NCI-H69 (cell line): Measurements from ENCODE around the gene SMC6.

Experiments used
- DNase-seq: peaks from one replicate; lab custom pipeline; 2025; lab: John Stamatoyannopoulos, UW

Gene SMC6

DNA sequence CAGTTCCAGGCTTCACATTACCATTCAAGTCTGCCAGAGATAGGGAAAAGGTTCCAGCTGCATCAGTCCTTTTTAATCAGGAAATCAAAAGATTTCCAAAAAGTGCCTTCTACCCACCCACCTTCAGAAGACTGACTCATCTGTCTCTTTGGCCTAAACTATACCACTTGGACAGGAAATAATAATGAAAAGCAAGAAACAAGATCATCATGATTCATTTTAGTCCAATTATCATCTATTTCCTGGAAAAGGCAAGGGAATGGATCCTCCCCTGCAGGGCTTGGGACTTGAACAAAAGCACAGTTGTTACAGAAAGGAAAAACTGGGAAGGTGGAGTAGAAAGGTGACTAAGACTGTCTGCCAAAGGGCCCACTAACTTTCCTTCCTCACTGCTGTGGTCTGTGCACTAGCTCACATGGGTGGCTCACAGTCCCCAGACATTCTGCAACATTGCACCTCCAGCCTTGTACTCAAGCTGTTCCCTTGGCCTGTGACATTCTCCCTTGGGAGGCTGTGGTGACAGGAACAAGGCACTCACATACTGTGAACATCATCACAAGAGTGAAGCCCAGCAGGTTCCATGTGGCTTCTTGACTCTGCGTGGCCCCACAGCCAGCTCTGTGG is 137.8 kb downstream of the SMC6 start:
- no peak for DNase-seq

DNA sequence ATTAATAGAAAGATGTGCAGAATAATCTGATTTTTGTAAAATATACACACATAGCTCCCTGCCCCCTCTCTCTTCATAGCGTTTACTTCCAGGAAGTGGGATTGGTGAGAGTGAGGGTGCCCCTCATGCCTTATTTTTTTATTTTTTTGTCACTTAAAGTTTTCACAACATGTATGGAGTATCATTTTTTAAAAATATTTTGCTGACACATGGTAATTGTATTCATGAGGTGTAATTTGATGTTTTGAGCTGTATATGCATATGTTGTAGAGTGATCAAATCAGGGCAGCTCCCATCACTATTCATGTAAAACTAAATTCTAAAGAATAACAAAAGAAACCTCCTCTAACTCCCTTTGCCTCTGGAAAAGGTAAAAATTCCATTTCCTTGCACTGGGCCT is 138.5 kb downstream of the SMC6 start:
- DNase-seq = no peak

DNA sequence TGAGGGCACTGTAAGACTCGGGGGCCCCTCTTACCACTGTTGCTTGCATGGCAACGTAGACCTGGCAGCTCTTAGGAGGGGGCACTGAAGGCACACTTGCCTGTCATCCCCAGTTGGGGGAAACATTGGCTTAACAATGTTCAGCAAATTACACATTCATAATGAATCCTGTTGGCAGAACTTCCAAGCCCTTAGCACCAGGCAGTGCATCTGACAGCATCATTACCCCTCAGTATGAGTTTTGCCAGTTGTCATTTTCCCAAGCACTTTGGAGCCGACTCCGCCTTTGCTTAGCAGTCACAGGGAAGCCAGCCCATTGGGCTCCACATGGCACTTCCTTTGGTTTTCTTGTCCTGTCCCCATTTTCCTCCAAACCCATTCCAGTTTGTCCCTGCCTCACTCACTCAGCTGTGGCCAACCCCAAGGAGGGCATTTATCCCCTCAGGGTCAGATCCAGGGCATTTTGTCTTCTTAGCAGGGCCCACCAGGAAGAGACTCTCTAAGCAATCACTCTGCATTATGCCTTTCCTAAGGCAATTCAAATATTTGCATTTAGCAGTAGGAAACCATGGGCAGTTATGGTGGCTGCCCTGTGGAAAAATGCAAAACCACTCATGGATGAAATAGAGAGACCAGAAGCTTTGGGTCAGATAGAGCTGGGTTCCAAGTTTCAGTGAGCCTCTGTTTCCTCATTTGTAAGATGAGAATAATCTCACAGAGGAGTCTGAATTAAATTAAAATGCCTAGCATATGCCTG is 139.3 kb downstream of the SMC6 start:
- DNase-seq = peak; percentile 14
